GM12875 (cell line): ENCODE results near the gene LINC00237.

Source experiments
- H3K4me3 ChIP-seq: one replicate; pipeline ENCODE4 v1.5.1; 2011; ENCODE audit warnings: low read depth, low read length, control low read depth
- CTCF ChIP-seq: IDR thresholded peaks from 2 replicates; pipeline ENCODE4 v1.5.1; 2011; ENCODE audit warnings: low read depth, mild to moderate bottlenecking, control low read depth, inconsistent platforms, low read length, moderate library complexity, borderline replicate concordance; ENCODE audit not compliant: insufficient read depth

Gene LINC00237

DNA sequence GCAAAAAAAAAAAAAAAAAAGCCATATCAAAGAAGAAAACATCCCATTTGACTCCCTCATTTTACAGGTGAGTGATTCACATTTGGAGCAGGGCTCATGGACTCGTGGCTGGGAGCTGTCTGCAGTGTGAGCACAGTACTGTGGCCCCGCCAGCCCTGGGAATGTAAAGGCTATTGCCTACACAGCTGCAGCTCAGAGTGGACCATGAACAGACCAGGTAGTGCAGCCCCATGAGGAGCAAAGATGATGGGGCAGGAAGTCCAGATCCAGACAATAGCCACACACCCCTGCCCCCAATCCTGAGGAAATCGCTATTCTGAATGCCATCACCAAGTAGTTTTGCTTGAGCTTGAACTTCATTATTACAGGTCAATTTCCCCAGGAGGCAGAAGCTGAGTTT lies 55.4 kb downstream of the LINC00237 start:
- H3K4me3 ChIP-seq, result no peak overlapping the region
- TF ChIP-seq CTCF, result no peak

- H3K4me3 ChIP-seq, result no peak overlapping the region
- no peak for TF ChIP-seq CTCF
Observed at GRCh38 chr20:21049305-21049828, 56.8 kb downstream of the LINC00237 start.

DNA sequence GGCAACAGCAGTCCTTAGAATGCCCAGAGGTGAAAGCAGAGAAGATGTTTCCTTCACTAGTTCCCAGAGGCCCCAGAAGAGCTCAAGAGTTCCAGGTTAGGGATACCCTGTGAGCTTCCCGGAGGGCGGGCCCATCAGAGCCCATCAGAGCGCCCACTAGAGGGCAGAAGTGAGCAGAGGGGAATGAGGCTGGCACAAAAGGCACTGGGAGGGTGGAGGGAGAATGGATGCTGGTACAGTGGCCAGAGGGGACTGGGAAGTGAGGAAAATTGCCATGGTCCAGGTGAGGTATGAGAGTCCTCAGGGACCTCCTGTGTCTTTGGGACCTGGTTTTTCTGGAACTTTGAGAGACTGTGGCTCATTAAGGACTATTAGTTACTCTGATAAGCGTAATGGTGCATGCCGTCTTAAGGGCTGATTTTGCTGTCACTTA lies 57.3 kb downstream of the LINC00237 start:
- H3K4me3 ChIP-seq, result no peak overlapping the region
- peak; percentile 92 for TF ChIP-seq CTCF

DNA sequence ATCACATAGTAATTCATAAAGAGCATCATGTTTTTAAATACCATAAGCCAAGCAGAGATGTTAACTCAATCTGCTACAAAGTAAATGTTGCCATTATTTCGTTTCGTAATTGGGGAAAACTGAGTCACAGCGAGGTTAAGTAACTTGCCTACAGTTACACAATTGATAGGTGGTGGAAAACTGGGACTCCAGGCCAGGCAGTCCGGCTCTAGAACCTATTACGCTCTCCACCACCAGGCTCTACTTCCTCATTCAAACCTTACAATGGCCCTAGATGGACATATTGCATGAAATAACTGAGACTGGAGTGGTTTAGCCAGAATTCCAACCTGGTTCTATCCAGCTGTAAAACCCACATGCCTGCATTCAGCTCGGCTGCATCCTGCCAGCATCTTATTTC lies 58.2 kb downstream of the LINC00237 start:
- no peak overlapping the region for H3K4me3 ChIP-seq
- no peak for TF ChIP-seq CTCF

- H3K4me3 ChIP-seq, result no peak overlapping the region
- no peak for TF ChIP-seq CTCF
Observed at GRCh38 chr20:21046413-21047070, 59.6 kb downstream of the LINC00237 start.
